HepG2 (cell line): Measurements from ENCODE around the gene MNAT1. TPM values are rescaled to one million over a fixed set of nuclear protein-coding genes. Genes with fewer than 3 reads are reported as not detected.

Experiments
- ARNT2 ChIP-seq: sonication (generic); formaldehyde crosslinking; IDR thresholded peaks from 2 replicates; pipeline ENCODE4 v1.8.0; 2022; ENCODE audit warnings: mild to moderate bottlenecking, low read depth, missing genetic modification reagents, moderate library complexity
- ELF1 ChIP-seq: sonication (generic); formaldehyde crosslinking; IDR thresholded peaks from 2 replicates; pipeline ENCODE4 v1.4.0; 2020; ENCODE audit warnings: missing genetic modification reagents
- GPN1 ChIP-seq: sonication (generic); formaldehyde crosslinking; IDR thresholded peaks from 2 replicates; pipeline ENCODE4 v1.5.1; 2020; ENCODE audit warnings: missing genetic modification reagents, borderline replicate concordance
- HNRNPL ChIP-seq: fragments of 200-400 bp; formaldehyde crosslinking; IDR thresholded peaks from 2 replicates; pipeline ENCODE4 v1.6.1; 2017; ENCODE audit warnings: mild to moderate bottlenecking, low read depth, low read length
- MED13 ChIP-seq: sonication (generic); formaldehyde crosslinking; IDR thresholded peaks from 2 replicates; pipeline ENCODE4 v1.5.0; 2020; ENCODE audit warnings: missing genetic modification reagents
- MEF2D ChIP-seq: sonication (generic); formaldehyde crosslinking; IDR thresholded peaks from 2 replicates; pipeline ENCODE4 v1.5.1; 2020; ENCODE audit warnings: mild to moderate bottlenecking, missing genetic modification reagents
- NR2F6 ChIP-seq, 2 experiments: IDR thresholded peaks; 2 replicates each; pipeline ENCODE4 v1.6.1; 2016; ENCODE audit warnings: antibody characterized with exemption in 1 of 2, mild to moderate bottlenecking in 1 of 2
- RBM22 ChIP-seq: fragments of 200-400 bp; formaldehyde crosslinking; optimal IDR thresholded peaks from 2 replicates; pipeline ENCODE3; 2017; ENCODE audit warnings: mild to moderate bottlenecking, low read length, moderate library complexity
- SCMH1 ChIP-seq: sonication (generic); formaldehyde crosslinking; IDR thresholded peaks from 2 replicates; pipeline ENCODE4 v1.9.0; 2021; ENCODE audit warnings: missing genetic modification reagents, mild to moderate bottlenecking, borderline replicate concordance
- U2AF2 ChIP-seq: fragments of 200-400 bp; formaldehyde crosslinking; IDR thresholded peaks from 2 replicates; pipeline ENCODE4 v1.6.1; 2017; ENCODE audit warnings: low read depth, mild to moderate bottlenecking, low read length
- XRCC5 ChIP-seq: fragments of 200-400 bp; formaldehyde crosslinking; optimal IDR thresholded peaks from 2 replicates; pipeline ENCODE3; 2017; ENCODE audit warnings: mild to moderate bottlenecking, low read length
- ZBED4 ChIP-seq: sonication (generic); formaldehyde crosslinking; IDR thresholded peaks from 2 replicates; pipeline ENCODE4 v1.4.0; 2020; ENCODE audit warnings: missing genetic modification reagents, borderline replicate concordance
- ZNF275 ChIP-seq: sonication (generic); formaldehyde crosslinking; IDR thresholded peaks from 2 replicates; pipeline ENCODE4 v1.8.0; 2022; ENCODE audit warnings: missing genetic modification reagents, mild to moderate bottlenecking, inconsistent platforms, borderline replicate concordance
- ZNF382 ChIP-seq: sonication (generic); formaldehyde crosslinking; IDR thresholded peaks from 2 replicates; pipeline ENCODE4 v1.5.0; 2020; ENCODE audit warnings: missing genetic modification reagents, mild to moderate bottlenecking, borderline replicate concordance
- ZNF83 ChIP-seq: sonication (generic); formaldehyde crosslinking; IDR thresholded peaks from 2 replicates; pipeline ENCODE4 v1.4.0; 2020; ENCODE audit warnings: missing genetic modification reagents, mild to moderate bottlenecking, borderline replicate concordance
- ZSCAN20 ChIP-seq: sonication (generic); formaldehyde crosslinking; IDR thresholded peaks from 2 replicates; pipeline ENCODE4 v1.4.0; 2020; ENCODE audit warnings: missing genetic modification reagents, mild to moderate bottlenecking, borderline replicate concordance
- polyA plus RNA-seq, 8 experiments: library from polyadenylated mRNA; depleted of rRNA in 3 of 8; stranded (reverse) in 7 of 8; unstranded in 1 of 8; fragments of >200 nt; fragmentation: Illumina TruSeq in 4 of 8; extraction: Trizol in 4 of 8; gene quantifications; 2 replicates each; pipeline versions ENCODE4 v1.2.1 to v1.2.3, GENCODE V29; 2011 to 2016; ENCODE audit warnings: low read depth in 4 of 8, missing spikeins in 1 of 8, mixed read lengths in 1 of 8; ENCODE audit not compliant: insufficient read depth in 1 of 8
- total RNA-seq, 5 experiments: library from RNA; depleted of rRNA; stranded (reverse); fragments of >200 nt; fragmentation: Illumina TruSeq; extraction: Trizol; gene quantifications; 2 replicates each; pipeline ENCODE4 v1.2.3, GENCODE V29; 2016; ENCODE audit warnings: low read depth in 1 of 5
- TF ChIP-seq, protein P1 (sequence below): sonication (generic); formaldehyde crosslinking; IDR thresholded peaks from 2 replicates; pipeline ENCODE4 v1.4.0; 2020; ENCODE audit warnings: missing genetic modification reagents, borderline replicate concordance
- TF ChIP-seq, protein P2 (sequence below): sonication (generic); formaldehyde crosslinking; IDR thresholded peaks from 2 replicates; pipeline ENCODE4 v1.4.0; 2020; ENCODE audit warnings: mild to moderate bottlenecking, missing genetic modification reagents
- TF ChIP-seq, protein P3 (sequence below): sonication (generic); formaldehyde crosslinking; IDR thresholded peaks from 2 replicates; pipeline ENCODE4 v1.4.0; 2020; ENCODE audit warnings: missing genetic modification reagents

Gene MNAT1
- total and polyA plus RNA-seq, 2 of the 13 experiments (the other 11 are each of a cell fraction or from before 2014, with no cell fraction given) = 49.2 to 94.8 TPM

DNA sequence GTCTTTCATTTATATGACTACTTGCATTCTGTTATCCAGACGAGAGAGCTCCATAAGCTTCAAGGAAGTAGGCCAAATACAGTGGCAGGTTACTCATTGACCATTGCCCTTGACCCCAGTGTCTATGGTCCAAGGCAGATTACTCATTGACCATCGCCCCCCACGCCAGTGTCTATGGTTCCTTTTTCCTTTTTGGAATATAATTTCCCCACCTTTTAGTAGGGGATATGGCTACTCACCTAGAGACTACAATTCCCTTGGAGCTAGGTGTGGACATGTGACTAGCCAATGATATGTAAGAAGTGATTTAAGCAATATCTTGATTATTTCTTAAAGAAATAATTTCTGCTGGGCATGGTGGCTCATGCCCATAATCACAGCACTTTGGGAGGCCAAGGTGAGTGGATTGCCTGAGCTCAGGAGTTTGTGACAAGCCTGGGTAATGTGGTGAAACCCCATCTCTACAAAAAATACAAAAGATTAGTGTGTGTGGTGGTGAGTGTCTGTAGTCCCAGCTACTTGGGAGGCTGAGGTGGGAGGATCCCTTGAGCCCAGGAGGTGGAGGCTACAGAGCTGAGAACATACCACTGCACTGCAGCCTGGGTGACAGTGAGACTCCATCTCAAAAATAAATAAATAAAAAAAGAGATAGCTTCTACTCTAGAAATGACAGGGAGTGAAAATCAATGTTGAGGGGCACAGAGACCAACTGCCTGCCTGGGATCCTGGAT lies 43.0 kb upstream of the MNAT1 start (continued):
- TF ChIP-seq XRCC5 = no peak
- TF ChIP-seq SCMH1 (CRISPR knock-in tag) = no peak
- no peak for TF ChIP-seq ZNF83
- no peak for TF ChIP-seq ZNF275 (CRISPR knock-in tag)
- no peak for TF ChIP-seq ZNF382 (CRISPR knock-in tag)
- TF ChIP-seq ZSCAN20 (CRISPR knock-in tag) = no peak
- TF ChIP-seq MED13 (CRISPR knock-in tag) = no peak
- TF ChIP-seq, protein P1, sequence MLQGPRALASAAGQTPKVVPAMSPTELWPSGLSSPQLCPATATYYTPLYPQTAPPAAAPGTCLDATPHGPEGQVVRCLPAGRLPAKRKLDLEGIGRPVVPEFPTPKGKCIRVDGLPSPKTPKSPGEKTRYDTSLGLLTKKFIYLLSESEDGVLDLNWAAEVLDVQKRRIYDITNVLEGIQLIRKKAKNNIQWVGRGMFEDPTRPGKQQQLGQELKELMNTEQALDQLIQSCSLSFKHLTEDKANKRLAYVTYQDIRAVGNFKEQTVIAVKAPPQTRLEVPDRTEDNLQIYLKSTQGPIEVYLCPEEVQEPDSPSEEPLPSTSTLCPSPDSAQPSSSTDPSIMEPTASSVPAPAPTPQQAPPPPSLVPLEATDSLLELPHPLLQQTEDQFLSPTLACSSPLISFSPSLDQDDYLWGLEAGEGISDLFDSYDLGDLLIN (CRISPR knock-in tag) = no peak
- no peak for TF ChIP-seq U2AF2
- TF ChIP-seq, protein P2, sequence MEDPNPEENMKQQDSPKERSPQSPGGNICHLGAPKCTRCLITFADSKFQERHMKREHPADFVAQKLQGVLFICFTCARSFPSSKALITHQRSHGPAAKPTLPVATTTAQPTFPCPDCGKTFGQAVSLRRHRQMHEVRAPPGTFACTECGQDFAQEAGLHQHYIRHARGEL (CRISPR knock-in tag) = no peak
- no peak for TF ChIP-seq ARNT2 (CRISPR knock-in tag)
- TF ChIP-seq, protein P3, sequence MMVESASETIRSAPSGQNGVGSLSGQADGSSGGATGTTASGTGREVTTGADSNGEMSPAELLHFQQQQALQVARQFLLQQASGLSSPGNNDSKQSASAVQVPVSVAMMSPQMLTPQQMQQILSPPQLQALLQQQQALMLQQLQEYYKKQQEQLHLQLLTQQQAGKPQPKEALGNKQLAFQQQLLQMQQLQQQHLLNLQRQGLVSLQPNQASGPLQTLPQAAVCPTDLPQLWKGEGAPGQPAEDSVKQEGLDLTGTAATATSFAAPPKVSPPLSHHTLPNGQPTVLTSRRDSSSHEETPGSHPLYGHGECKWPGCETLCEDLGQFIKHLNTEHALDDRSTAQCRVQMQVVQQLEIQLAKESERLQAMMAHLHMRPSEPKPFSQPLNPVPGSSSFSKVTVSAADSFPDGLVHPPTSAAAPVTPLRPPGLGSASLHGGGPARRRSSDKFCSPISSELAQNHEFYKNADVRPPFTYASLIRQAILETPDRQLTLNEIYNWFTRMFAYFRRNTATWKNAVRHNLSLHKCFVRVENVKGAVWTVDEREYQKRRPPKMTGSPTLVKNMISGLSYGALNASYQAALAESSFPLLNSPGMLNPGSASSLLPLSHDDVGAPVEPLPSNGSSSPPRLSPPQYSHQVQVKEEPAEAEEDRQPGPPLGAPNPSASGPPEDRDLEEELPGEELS (CRISPR knock-in tag) = peak; percentile 68
- TF ChIP-seq HNRNPL = no peak
- no peak for TF ChIP-seq ZBED4 (CRISPR knock-in tag)
- TF ChIP-seq MEF2D (CRISPR knock-in tag) = no peak
- no peak for TF ChIP-seq RBM22
- TF ChIP-seq GPN1 (CRISPR knock-in tag) = no peak
- peak; percentile 94 for TF ChIP-seq NR2F6 (IDR thresholded peaks at IDR 0.05)
- TF ChIP-seq NR2F6 (CRISPR knock-in tag; IDR thresholded peaks at IDR 0.05) = peak; percentile 94
- TF ChIP-seq ELF1 (CRISPR knock-in tag) = peak; percentile 34; the same call in 1 of the 2 replicates
